HCT116 (cell line): ENCODE measurements around the gene MORF4L1.

Experiments used
- POLR2A ChIP-seq: IDR thresholded peaks from 2 replicates; pipeline ENCODE4 v1.7.0; 2011; ENCODE audit warnings: borderline replicate concordance; ENCODE audit not compliant: insufficient read depth, insufficient read length; ENCODE audit errors: extremely low read depth
- RAD21 ChIP-seq: IDR thresholded peaks from 2 replicates; pipeline ENCODE4 v1.6.1; 2012; ENCODE audit warnings: low read depth, mild to moderate bottlenecking
- TF ChIP-seq, protein P1 (sequence below), 3 experiments: fragments of 200-600 bp in 1 of 3; sonication (generic) in 1 of 3; IDR thresholded peaks in 2 of 3; conservative IDR thresholded peaks in 1 of 3; 2 replicates each; pipeline ENCODE4 v1.5.1; 2012 to 2017; ENCODE audit warnings: low read depth in 2 of 3, low read length in 2 of 3, antibody characterized with exemption in 1 of 3, borderline replicate concordance in 1 of 3, control low read depth in 1 of 3, mild to moderate bottlenecking in 1 of 3, mixed read lengths in 1 of 3, mixed run types in 1 of 3, moderate library complexity in 1 of 3; ENCODE audit not compliant: insufficient read depth in 1 of 3
- TF ChIP-seq, protein P2 (sequence below): IDR thresholded peaks from 2 replicates; pipeline ENCODE4 v1.6.1; 2012; ENCODE audit warnings: low read depth

DNA sequence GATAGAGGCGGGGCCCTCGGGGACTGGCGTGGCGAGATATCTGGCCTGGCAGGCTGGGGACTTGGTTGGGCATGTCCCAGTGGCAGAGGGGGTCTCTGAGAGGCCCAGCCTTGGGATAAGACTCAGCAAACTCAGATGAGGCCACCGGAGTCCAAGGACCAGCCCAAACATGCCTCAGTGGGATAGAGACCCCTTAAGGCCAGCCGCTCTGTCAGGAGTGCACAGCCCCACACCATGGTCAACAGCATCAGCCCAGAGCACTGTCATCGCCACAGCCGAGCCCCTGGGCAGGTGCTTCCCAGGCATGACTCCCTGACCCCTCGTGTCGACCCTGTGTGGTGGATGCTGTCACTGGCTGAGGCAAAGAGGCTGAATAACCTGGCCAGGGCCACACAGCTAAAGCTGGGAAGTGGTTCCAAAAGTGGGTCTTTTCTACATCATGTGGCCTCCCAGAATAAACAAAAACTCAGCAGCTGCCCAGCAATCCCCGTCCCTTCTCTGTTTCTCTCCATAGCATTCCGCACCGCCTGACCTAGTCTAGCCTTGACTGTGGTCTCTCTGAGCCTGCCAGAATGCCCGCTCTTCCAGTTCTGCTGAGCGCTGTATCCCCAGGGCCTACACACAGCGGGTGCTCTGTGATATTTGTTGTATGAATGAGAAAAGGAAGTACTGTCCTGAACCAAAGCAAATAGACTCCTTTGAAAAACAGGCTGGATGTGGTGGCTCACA, 57.0 kb downstream of the MORF4L1 start:
- TF ChIP-seq, protein P1, sequence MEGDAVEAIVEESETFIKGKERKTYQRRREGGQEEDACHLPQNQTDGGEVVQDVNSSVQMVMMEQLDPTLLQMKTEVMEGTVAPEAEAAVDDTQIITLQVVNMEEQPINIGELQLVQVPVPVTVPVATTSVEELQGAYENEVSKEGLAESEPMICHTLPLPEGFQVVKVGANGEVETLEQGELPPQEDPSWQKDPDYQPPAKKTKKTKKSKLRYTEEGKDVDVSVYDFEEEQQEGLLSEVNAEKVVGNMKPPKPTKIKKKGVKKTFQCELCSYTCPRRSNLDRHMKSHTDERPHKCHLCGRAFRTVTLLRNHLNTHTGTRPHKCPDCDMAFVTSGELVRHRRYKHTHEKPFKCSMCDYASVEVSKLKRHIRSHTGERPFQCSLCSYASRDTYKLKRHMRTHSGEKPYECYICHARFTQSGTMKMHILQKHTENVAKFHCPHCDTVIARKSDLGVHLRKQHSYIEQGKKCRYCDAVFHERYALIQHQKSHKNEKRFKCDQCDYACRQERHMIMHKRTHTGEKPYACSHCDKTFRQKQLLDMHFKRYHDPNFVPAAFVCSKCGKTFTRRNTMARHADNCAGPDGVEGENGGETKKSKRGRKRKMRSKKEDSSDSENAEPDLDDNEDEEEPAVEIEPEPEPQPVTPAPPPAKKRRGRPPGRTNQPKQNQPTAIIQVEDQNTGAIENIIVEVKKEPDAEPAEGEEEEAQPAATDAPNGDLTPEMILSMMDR (IDR thresholded peaks at IDR 0.05 in 2 of 3, conservative IDR thresholded peaks at IDR 0.05 in 1 of 3; ENCODE audit: borderline replicate concordance in 1 of 3, insufficient read depth in 1 of 3, low read depth in 2 of 3, low read length in 2 of 3) = no peak
- TF ChIP-seq RAD21 (no peak), POLR2A (no peak)
- TF ChIP-seq, protein P2, sequence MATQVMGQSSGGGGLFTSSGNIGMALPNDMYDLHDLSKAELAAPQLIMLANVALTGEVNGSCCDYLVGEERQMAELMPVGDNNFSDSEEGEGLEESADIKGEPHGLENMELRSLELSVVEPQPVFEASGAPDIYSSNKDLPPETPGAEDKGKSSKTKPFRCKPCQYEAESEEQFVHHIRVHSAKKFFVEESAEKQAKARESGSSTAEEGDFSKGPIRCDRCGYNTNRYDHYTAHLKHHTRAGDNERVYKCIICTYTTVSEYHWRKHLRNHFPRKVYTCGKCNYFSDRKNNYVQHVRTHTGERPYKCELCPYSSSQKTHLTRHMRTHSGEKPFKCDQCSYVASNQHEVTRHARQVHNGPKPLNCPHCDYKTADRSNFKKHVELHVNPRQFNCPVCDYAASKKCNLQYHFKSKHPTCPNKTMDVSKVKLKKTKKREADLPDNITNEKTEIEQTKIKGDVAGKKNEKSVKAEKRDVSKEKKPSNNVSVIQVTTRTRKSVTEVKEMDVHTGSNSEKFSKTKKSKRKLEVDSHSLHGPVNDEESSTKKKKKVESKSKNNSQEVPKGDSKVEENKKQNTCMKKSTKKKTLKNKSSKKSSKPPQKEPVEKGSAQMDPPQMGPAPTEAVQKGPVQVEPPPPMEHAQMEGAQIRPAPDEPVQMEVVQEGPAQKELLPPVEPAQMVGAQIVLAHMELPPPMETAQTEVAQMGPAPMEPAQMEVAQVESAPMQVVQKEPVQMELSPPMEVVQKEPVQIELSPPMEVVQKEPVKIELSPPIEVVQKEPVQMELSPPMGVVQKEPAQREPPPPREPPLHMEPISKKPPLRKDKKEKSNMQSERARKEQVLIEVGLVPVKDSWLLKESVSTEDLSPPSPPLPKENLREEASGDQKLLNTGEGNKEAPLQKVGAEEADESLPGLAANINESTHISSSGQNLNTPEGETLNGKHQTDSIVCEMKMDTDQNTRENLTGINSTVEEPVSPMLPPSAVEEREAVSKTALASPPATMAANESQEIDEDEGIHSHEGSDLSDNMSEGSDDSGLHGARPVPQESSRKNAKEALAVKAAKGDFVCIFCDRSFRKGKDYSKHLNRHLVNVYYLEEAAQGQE = no peak
